H1 (cell line): ENCODE data around the gene IQSEC3. TPM values are rescaled to one million over a fixed set of nuclear protein-coding genes. Genes with fewer than 3 reads are reported as not detected.
"Not testable (repeated sequence)": the region's sequence is repeated elsewhere in the genome, so short reads cannot be mapped to it uniquely, and the experiment has no call there.

ENCODE experiments used
- CTCF ChIA-PET: fragments of 300-600 bp; sonication (Branson Sonifier 250); formaldehyde crosslinking; loops from one replicate; lab custom pipeline; 2021; ENCODE audit not compliant: partially characterized antibody; lab: Charles Lee
- POLR2A ChIA-PET: fragments of 300-600 bp; sonication (Branson Sonifier 250); formaldehyde crosslinking; loops from one replicate; lab custom pipeline; 2021; ENCODE audit warnings: inconsistent platforms; ENCODE audit not compliant: partially characterized antibody; lab: Charles Lee
- DNase-seq, 2 experiments: peaks; one replicate each; pipeline versions ENCODE4 v3.0.0 to v3.0.0-alpha.2; 2010 to 2022; ENCODE audit warnings: low spot score in 2 of 2, low read depth in 1 of 2, mixed read lengths in 1 of 2
- FAIRE-seq: peaks from 2 replicates; lab custom pipeline; 2011; peaks lifted over from hg19 to GRCh38; lab: Jason Lieb, UNC
- H2AFZ ChIP-seq: 2 replicates; pipeline ENCODE4 v1.8.1; 2012; ENCODE audit warnings: low read length, inconsistent platforms
- H2AK5ac ChIP-seq: 2 replicates; pipeline ENCODE4 v1.6.1; 2013; ENCODE audit warnings: low read depth, low read length
- H2BK120ac ChIP-seq: replicated peaks from 2 replicates; pipeline ENCODE3; 2013; ENCODE audit warnings: low read depth, low read length, inconsistent platforms
- H2BK12ac ChIP-seq: 2 replicates; pipeline ENCODE4 v1.6.1; 2013; ENCODE audit warnings: low read depth, low read length
- H2BK15ac ChIP-seq: 2 replicates; pipeline ENCODE4 v1.6.1; 2013; ENCODE audit warnings: low read length
- H2BK20ac ChIP-seq: 2 replicates; pipeline ENCODE4 v1.6.1; 2013; ENCODE audit warnings: low read length
- H2BK5ac ChIP-seq: 2 replicates; pipeline ENCODE4 v1.6.1; 2013; ENCODE audit warnings: low read depth, low read length
- H3K14ac ChIP-seq: 2 replicates; pipeline ENCODE4 v1.6.1; 2013; ENCODE audit warnings: inconsistent platforms; ENCODE audit not compliant: insufficient read length
- H3K18ac ChIP-seq: 2 replicates; pipeline ENCODE4 v1.6.1; 2013; ENCODE audit warnings: low read length; ENCODE audit errors: extremely low read depth
- H3K23ac ChIP-seq: 2 replicates; pipeline ENCODE4 v1.6.1; 2013; ENCODE audit warnings: inconsistent platforms; ENCODE audit not compliant: insufficient read length
- H3K23me2 ChIP-seq: 2 replicates; pipeline ENCODE4 v1.6.1; 2013; ENCODE audit warnings: low read depth, low read length
- H3K27ac ChIP-seq: 2 replicates; pipeline ENCODE4 v1.6.1; 2011; ENCODE audit warnings: low read depth, low read length, inconsistent platforms
- H3K27me3 ChIP-seq, 4 experiments: replicated peaks in 1 of 4; 1 replicate in 1 of 4; 2 replicates in 3 of 4; pipeline versions ENCODE4 v1.6.1 to v1.8.1; 2011 to 2013; ENCODE audit warnings: low read length in 3 of 4, mild to moderate bottlenecking in 3 of 4, inconsistent platforms in 2 of 4, mixed read lengths in 2 of 4, moderate library complexity in 1 of 4; ENCODE audit not compliant: control insufficient read depth in 3 of 4, insufficient read depth in 3 of 4; ENCODE audit errors: extremely low read depth in 1 of 4
- H3K36me3 ChIP-seq, 4 experiments: 2 replicates each; pipeline versions ENCODE4 v1.6.1 to v1.8.1; 2011 to 2013; ENCODE audit warnings: mild to moderate bottlenecking in 4 of 4, low read length in 3 of 4, moderate library complexity in 2 of 4, control low read depth in 1 of 4, inconsistent platforms in 1 of 4; ENCODE audit not compliant: insufficient read depth in 4 of 4, control insufficient read depth in 2 of 4
- H3K4ac ChIP-seq: replicated peaks from 2 replicates; pipeline ENCODE3; 2013; ENCODE audit warnings: low read length, low read depth, mixed read lengths, inconsistent platforms; ENCODE audit not compliant: insufficient read length
- H3K4me1 ChIP-seq, 4 experiments: replicated peaks in 1 of 4; 1 replicate in 1 of 4; 2 replicates in 3 of 4; pipeline versions ENCODE4 v1.6.1 to v1.8.1; 2011 to 2013; ENCODE audit warnings: low read length in 3 of 4, inconsistent platforms in 2 of 4, mixed read lengths in 1 of 4; ENCODE audit not compliant: insufficient read depth in 4 of 4, control insufficient read depth in 3 of 4
- H3K4me2 ChIP-seq, 2 experiments: 2 replicates each; pipeline versions ENCODE4 v1.6.1 to v1.8.1; 2011 to 2013; ENCODE audit warnings: low read depth in 2 of 2, low read length in 2 of 2, control low read depth in 1 of 2, inconsistent platforms in 1 of 2, mild to moderate bottlenecking in 1 of 2; ENCODE audit not compliant: insufficient read depth in 1 of 2
- H3K4me3 ChIP-seq, 4 experiments: fragments of 200-600, 300-600 bp in 1 of 4; sonication (generic), shearing (Covaris generic), sonication (Bioruptor Twin) in 1 of 4; 2 replicates each; pipeline versions ENCODE4 v1.5.1 to v1.8.1; 2011 to 2016; ENCODE audit warnings: low read length in 4 of 4, low read depth in 3 of 4, control low read depth in 2 of 4, inconsistent platforms in 2 of 4, mild to moderate bottlenecking in 2 of 4, mixed read lengths in 1 of 4, moderate library complexity in 1 of 4; ENCODE audit not compliant: insufficient read depth in 2 of 4; ENCODE audit errors: extremely low read depth in 1 of 4
- H3K56ac ChIP-seq: replicated peaks from 2 replicates; pipeline ENCODE3; 2013; ENCODE audit warnings: low read depth, mild to moderate bottlenecking, mixed read lengths, low read length, inconsistent platforms; ENCODE audit not compliant: insufficient read length
- H3K79me1 ChIP-seq: 2 replicates; pipeline ENCODE4 v1.6.1; 2013; ENCODE audit warnings: low read depth, low read length, control low read depth
- H3K79me2 ChIP-seq, 2 experiments: 2 replicates each; pipeline versions ENCODE4 v1.6.1 to v1.8.1; 2012 to 2013; ENCODE audit warnings: low read length in 2 of 2, mild to moderate bottlenecking in 2 of 2, inconsistent platforms in 1 of 2; ENCODE audit not compliant: insufficient read depth in 2 of 2, control insufficient read depth in 1 of 2
- H3K9ac ChIP-seq, 4 experiments: replicated peaks in 1 of 4; 1 replicate in 1 of 4; 2 replicates in 3 of 4; pipeline versions ENCODE4 v1.6.1 to v1.8.1; 2011 to 2013; ENCODE audit warnings: low read depth in 3 of 4, low read length in 3 of 4, control low read depth in 2 of 4, mild to moderate bottlenecking in 2 of 4, moderate library complexity in 2 of 4, inconsistent platforms in 1 of 4; ENCODE audit errors: extremely low read depth in 1 of 4
- H3K9me3 ChIP-seq, 2 experiments: 2 replicates each; pipeline versions ENCODE4 v1.6.1 to v1.8.1; 2012 to 2013; ENCODE audit warnings: mild to moderate bottlenecking in 2 of 2, moderate library complexity in 2 of 2, control low read depth in 1 of 2, inconsistent platforms in 1 of 2, low read depth in 1 of 2, low read length in 1 of 2, mixed read lengths in 1 of 2; ENCODE audit not compliant: insufficient read depth in 2 of 2
- H4K20me1 ChIP-seq, 2 experiments: replicated peaks in 1 of 2; 2 replicates each; pipeline versions ENCODE3 to v1.8.1; 2011 to 2013; ENCODE audit warnings: inconsistent platforms in 2 of 2, low read length in 2 of 2, mild to moderate bottlenecking in 1 of 2; ENCODE audit not compliant: insufficient read depth in 2 of 2, control insufficient read depth in 1 of 2
- H4K5ac ChIP-seq: 2 replicates; pipeline ENCODE4 v1.6.1; 2013; ENCODE audit warnings: low read length, low read depth, mixed read lengths, inconsistent platforms; ENCODE audit not compliant: insufficient read length
- H4K8ac ChIP-seq: 2 replicates; pipeline ENCODE4 v1.8.0; 2013; ENCODE audit warnings: mild to moderate bottlenecking, moderate library complexity, low read length, inconsistent platforms; ENCODE audit not compliant: insufficient read depth; ENCODE audit errors: extremely low read depth
- H4K91ac ChIP-seq: replicated peaks from 2 replicates; pipeline ENCODE3; 2013; ENCODE audit warnings: low read length, mixed read lengths, inconsistent platforms; ENCODE audit not compliant: insufficient read length
- WGBS, 2 experiments: shearing (Covaris generic) in 1 of 2; methylation state at CpG; one replicate each; pipeline versions ENCODE4 v1.1.6 to v1.1.7; 2013 to 2015; ENCODE audit warnings: low lambda C conversion rate in 2 of 2, mixed read lengths in 2 of 2, inconsistent platforms in 1 of 2, low coverage in 1 of 2, missing lambda C conversion rate in 1 of 2; ENCODE audit not compliant: insufficient replicate concordance in 2 of 2, insufficient coverage in 1 of 2, insufficient read length in 1 of 2; ENCODE audit errors: extremely low coverage in 1 of 2, missing lambda C conversion rate in 1 of 2; 5-methylcytosine and 5-hydroxymethylcytosine counted together
- polyA plus RNA-seq, 7 experiments: library from polyadenylated mRNA; depleted of rRNA in 3 of 7; stranded (reverse) in 5 of 7; unstranded in 2 of 7; fragments of >200 nt in 5 of 7; fragments of 200-250 nt in 2 of 7; gene quantifications; 1 replicate in 5 of 7; 2 replicates in 1 of 7; 4 replicates in 1 of 7; pipeline versions ENCODE4 v1.2.1 to v1.2.3, GENCODE V29; 2011 to 2013; ENCODE audit warnings: missing spikeins in 2 of 7, mixed read lengths in 2 of 7
- total RNA-seq: library from RNA; stranded (reverse); fragmentation: NEBNext Ultra II Directional; extraction: Animal tissue kit (Norgen Biotek cat#: 25700); gene quantifications from 2 replicates; pipeline ENCODE4 v1.2.1, GENCODE V29; 2021

The IQSEC3 gene
- total and polyA plus RNA-seq, 2 of the 8 experiments (the other 6 are each of a cell fraction or from before 2014, with no cell fraction given) = 1.2 to 3.1 TPM

GRCh38 chr12:75541-75940 lies 9.0 kb downstream of the IQSEC3 start:
- H2BK5ac ChIP-seq, H2BK20ac ChIP-seq, H3K79me2 ChIP-seq, H3K14ac ChIP-seq, H2AFZ ChIP-seq, H4K91ac ChIP-seq, H3K79me1 ChIP-seq, H2BK12ac ChIP-seq, H3K36me3 ChIP-seq, H3K4me1 ChIP-seq, H3K23ac ChIP-seq, H3K9ac ChIP-seq, H3K18ac ChIP-seq, H3K27ac ChIP-seq, H3K4me2 ChIP-seq, POLR2A ChIA-PET, H3K23me2 ChIP-seq, H2AK5ac ChIP-seq, DNase-seq, H4K8ac ChIP-seq, H3K4me3 ChIP-seq, H2BK120ac ChIP-seq, H2BK15ac ChIP-seq, H3K4ac ChIP-seq, H3K9me3 ChIP-seq, H4K20me1 ChIP-seq, H3K56ac ChIP-seq, H4K5ac ChIP-seq, FAIRE-seq: not testable (repeated sequence)
- WGBS, 2 experiments = 79% methylated on average over 5 of the region's 5 CpGs; no CpG with 5 or more reads in 1 of the 2 experiments
- peaks cover 1 to 16% (median 9%) of the 10 kb centered on the region in 4 experiments for H3K27me3 ChIP-seq
- CTCF ChIA-PET = interaction anchor here (1.0 kb wide), 1 partner anchor 145 kb away, joined by 3 read pairs; no protein-coding TSS in a partner anchor

- not testable (repeated sequence) for H3K56ac ChIP-seq, H2BK15ac ChIP-seq, H4K8ac ChIP-seq, H4K5ac ChIP-seq, H3K79me2 ChIP-seq, H3K23me2 ChIP-seq, H2BK12ac ChIP-seq, H4K91ac ChIP-seq, H2BK120ac ChIP-seq, H3K27ac ChIP-seq, H3K14ac ChIP-seq, H3K23ac ChIP-seq, H2AFZ ChIP-seq, H3K9ac ChIP-seq, H3K9me3 ChIP-seq, H3K18ac ChIP-seq, H3K79me1 ChIP-seq, H4K20me1 ChIP-seq, H2BK20ac ChIP-seq, H3K4me1 ChIP-seq, H3K36me3 ChIP-seq, H2BK5ac ChIP-seq, FAIRE-seq, DNase-seq, H3K4me2 ChIP-seq, H3K4me3 ChIP-seq, H3K4ac ChIP-seq, H2AK5ac ChIP-seq
- POLR2A ChIA-PET = interaction anchor here (0.6 kb wide), 1 partner anchor 58 kb away, joined by 3 read pairs; no protein-coding TSS in a partner anchor
- peaks cover 1 to 16% (median 9%) of the 10 kb centered on the region in 4 experiments for H3K27me3 ChIP-seq
- CTCF ChIA-PET = interaction anchor here (0.9 to 1.0 kb wide), 3 partner anchors 58 to 145 kb away, joined by 3 read pairs; no protein-coding TSS in a partner anchor
- WGBS, 2 experiments = 89% methylated on average over 10 of the region's 10 CpGs; no CpG with 5 or more reads in 1 of the 2 experiments
These were observed 9.5 kb downstream of the IQSEC3 start for GRCh38 chr12:76102-76501.
